Adipose tissue (tissue), 3 donors: Measurements from ENCODE around the gene MAGI1. TPM values are rescaled to one million over a fixed set of nuclear protein-coding genes. Genes with fewer than 3 reads are reported as not detected.

Experiments
- H3K27ac ChIP-seq: one replicate; pipeline ENCODE4 v1.5.1; 2013; ENCODE audit warnings: low read depth, low read length
- WGBS, 3 donors: extraction: QIAGEN DNeasy Blood & Tissue Kit; methylation state at CpG; one replicate each; pipeline ENCODE4 v1.1.7; 2013; 5-methylcytosine and 5-hydroxymethylcytosine counted together
- polyA plus RNA-seq, 3 donors: library from polyadenylated mRNA; stranded (reverse); fragments of 200-250 nt; gene quantifications; one replicate each; pipeline ENCODE4 v1.2.3, GENCODE V29; 2013
- donor health status: healthy with polysubstance abuse.
- donor health status: Bipolar disorder and iron deficiency.
- donor health status: healthy.

MAGI1 gene
- polyA plus RNA-seq, 3 donors: 8.8 to 10.5 (median 10.4) TPM

GRCh38 chr3:65702202-65702601 is 336.5 kb downstream of the MAGI1 start:
- no peak overlapping the region for H3K27ac ChIP-seq
- 87 to 96% (median 94%) methylated on average over 2 of the region's 2 CpGs for WGBS, 3 donors

- 94 to 97% (median 97%) methylated on average over 4 of the region's 4 CpGs for WGBS, 3 donors
These were observed 337.2 kb downstream of the MAGI1 start for GRCh38 chr3:65701516-65701915.

DNA sequence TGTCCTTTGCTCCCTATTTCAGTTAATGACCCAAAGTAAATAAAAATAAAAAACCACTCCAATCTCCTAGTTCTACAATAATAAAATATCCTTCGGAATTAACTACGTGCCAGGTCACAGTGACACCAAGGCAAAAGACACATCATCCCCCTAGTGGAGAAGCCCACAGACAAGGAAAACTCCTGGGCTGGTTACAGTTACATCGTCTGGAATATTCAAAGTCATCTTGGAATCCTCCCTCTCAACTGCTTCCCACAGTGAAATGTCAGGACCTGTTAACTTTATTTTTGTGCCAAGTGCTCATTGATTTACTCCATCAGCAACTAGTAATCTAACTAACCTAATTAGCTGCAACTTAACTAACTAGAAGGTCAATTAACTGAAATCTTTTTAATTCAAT is 349.3 kb downstream of the MAGI1 start:
- H3K27ac ChIP-seq: no peak overlapping the region
- 77 to 85% (median 81%) methylated on average over 3 of the region's 3 CpGs for WGBS, 3 donors

More at GRCh38 chr3:65701516-65701915, 337.2 kb downstream of the MAGI1 start:
- no peak overlapping the region for H3K27ac ChIP-seq

- H3K27ac ChIP-seq: no peak overlapping the region
- 90 to 98% (median 93%) methylated on average over 5 of the region's 5 CpGs for WGBS, 3 donors
These were observed 351.0 kb downstream of the MAGI1 start for GRCh38 chr3:65687741-65688140.

GRCh38 chr3:65685621-65686235 is 353.0 kb downstream of the MAGI1 start:
- H3K27ac ChIP-seq: no peak overlapping the region
- WGBS, 3 donors: 42 to 64% (median 64%) methylated on average over 5 of the region's 5 CpGs

DNA sequence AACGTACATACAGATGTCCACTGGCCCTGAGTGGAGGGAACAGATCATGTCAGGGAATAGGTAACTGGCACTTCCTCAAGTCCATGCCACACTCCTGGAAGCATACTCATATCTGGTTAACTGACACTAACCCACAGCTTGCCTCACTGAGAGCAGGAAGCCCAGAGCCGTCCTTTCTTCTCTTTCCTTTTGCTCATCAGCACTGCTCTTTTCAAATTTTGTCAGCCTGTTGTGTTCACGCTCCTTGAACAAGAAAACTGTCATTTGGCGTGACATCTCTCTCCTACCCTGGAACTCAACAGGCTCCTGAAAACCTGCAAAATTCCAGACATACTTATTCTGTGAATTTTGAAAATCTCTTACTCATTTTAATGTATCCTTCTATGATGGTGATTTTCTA is 360.2 kb downstream of the MAGI1 start:
- no peak overlapping the region for H3K27ac ChIP-seq
- 85 to 92% (median 89%) methylated on average over 4 of the region's 4 CpGs for WGBS, 3 donors

DNA sequence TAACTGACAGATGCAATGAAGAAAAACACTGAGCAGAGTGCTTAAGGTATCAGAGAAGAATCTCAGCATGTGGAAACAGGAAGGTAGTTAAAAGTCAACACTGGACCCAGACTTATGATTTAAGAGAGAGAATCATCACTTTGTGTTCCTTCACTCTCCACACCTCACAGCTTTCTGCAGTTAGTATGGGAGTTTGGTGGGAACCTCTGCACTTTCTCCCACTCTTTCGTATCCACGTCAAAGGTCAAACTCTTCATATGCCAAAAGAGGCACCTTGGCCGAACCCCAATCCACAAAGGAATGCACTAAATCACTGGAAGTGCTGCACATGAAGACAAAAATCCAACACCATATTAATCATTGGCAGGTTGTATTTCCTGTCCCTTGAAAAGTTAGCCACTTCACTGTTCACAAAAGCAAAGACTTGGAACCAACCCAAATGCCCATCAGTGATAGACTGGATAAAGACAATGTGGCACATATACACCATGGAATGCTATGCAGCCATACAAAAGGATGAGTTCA is 361.2 kb downstream of the MAGI1 start:
- 65 to 77% (median 69%) methylated on average over 3 of the region's 3 CpGs for WGBS, 3 donors
- H3K27ac ChIP-seq: no peak overlapping the region

GRCh38 chr3:65676580-65676979 is 362.1 kb downstream of the MAGI1 start:
- 67 to 78% (median 76%) methylated on average over 2 of the region's 2 CpGs for WGBS, 3 donors
- H3K27ac ChIP-seq: no peak overlapping the region

GRCh38 chr3:65675011-65675410 is 363.7 kb downstream of the MAGI1 start:
- 81 to 90% (median 84%) methylated on average over 3 of the region's 3 CpGs for WGBS, 3 donors
- no peak overlapping the region for H3K27ac ChIP-seq

GRCh38 chr3:65674226-65674625 is 364.5 kb downstream of the MAGI1 start:
- 47 to 63% (median 49%) methylated on average over 2 of the region's 2 CpGs for WGBS, 3 donors
- no peak overlapping the region for H3K27ac ChIP-seq

GRCh38 chr3:65672871-65673815 is 365.6 kb downstream of the MAGI1 start:
- no peak overlapping the region for H3K27ac ChIP-seq
- WGBS, 3 donors: 50 to 58% (median 50%) methylated on average over 11 of the region's 11 CpGs

DNA sequence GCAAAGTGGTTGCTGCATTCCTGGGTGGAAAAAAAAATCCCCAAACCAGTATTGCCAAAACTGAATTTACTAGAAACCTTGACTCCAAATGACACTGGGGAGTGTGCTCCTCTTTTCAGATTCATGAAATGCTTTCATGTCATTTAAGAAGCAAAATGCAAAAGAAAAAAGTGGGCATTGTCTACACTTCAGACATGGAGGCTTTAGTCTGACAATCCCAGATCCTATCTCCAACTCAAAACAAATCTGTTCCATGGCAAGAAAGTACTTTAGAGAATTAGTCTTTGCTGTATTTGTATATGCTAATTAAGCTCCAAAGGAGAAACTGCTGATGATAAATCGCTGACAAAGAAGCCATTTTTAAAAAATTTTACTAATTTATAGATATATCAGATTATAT is 366.7 kb downstream of the MAGI1 start:
- WGBS, 3 donors: 66 to 85% (median 79%) methylated on average over 1 of the region's 1 CpG

DNA sequence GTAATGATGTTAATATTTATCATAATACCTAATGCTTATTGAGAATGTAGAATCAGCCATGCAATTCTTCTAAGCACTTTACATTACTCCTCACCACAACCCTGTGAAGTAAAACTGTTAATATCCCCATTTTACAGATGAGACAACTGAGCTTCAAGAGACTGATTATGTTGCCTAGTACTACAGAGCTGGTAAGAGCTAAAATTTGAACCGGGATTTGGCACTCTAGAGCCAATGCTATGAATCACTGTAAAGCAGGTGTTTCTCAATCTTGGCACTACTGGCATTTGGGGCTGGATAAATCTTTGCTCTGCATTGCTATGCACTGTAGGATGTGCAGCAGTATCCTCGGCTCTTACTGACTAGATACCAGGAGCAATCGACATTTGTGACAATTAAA is 367.7 kb downstream of the MAGI1 start:
- WGBS, 3 donors: 64 to 76% (median 70%) methylated on average over 3 of the region's 3 CpGs
- H3K27ac ChIP-seq: no peak overlapping the region

More for the DNA sequence above, 366.7 kb downstream of the MAGI1 start:
- H3K27ac ChIP-seq: no peak overlapping the region

- no peak overlapping the region for H3K27ac ChIP-seq
- 50 to 69% (median 60%) methylated on average over 5 of the region's 5 CpGs for WGBS, 3 donors
These were observed 369.4 kb downstream of the MAGI1 start for GRCh38 chr3:65669163-65669875.

- 93 to 95% (median 94%) methylated on average over 4 of the region's 4 CpGs for WGBS, 3 donors
These were observed 370.8 kb downstream of the MAGI1 start for GRCh38 chr3:65667963-65668362.

GRCh38 chr3:65666448-65667091 is 372.1 kb downstream of the MAGI1 start:
- 80 to 87% (median 83%) methylated on average over 6 of the region's 6 CpGs for WGBS, 3 donors
- H3K27ac ChIP-seq: no peak overlapping the region

More at GRCh38 chr3:65667963-65668362, 370.8 kb downstream of the MAGI1 start:
- H3K27ac ChIP-seq: no peak overlapping the region

GRCh38 chr3:65665915-65666314 is 372.8 kb downstream of the MAGI1 start:
- H3K27ac ChIP-seq: no peak overlapping the region
- 88 to 93% (median 92%) methylated on average over 2 of the region's 2 CpGs for WGBS, 3 donors

GRCh38 chr3:65664931-65665330 is 373.8 kb downstream of the MAGI1 start:
- no peak overlapping the region for H3K27ac ChIP-seq
- 84 to 92% (median 89%) methylated on average over 2 of the region's 2 CpGs for WGBS, 3 donors
